ENCODE measurements around the gene DOLK.

The DOLK gene

GRCh38 chr9:128929560-128929959 lies 17.8 kb downstream of the DOLK start:
- no peak for DNase-seq

- no peak for DNase-seq
Observed at GRCh38 chr9:128928624-128929023, 18.8 kb downstream of the DOLK start.

- peak; percentile 42 to 63 for DNase-seq
Observed at GRCh38 chr9:128927731-128928411, 19.5 kb downstream of the DOLK start.

GRCh38 chr9:128923493-128923883 lies 23.9 kb downstream of the DOLK start:
- no peak for DNase-seq

GRCh38 chr9:128921881-128922763 lies 25.3 kb downstream of the DOLK start:
- no peak for DNase-seq

GRCh38 chr9:128920381-128921058 lies 26.9 kb downstream of the DOLK start, which contains the start of gene PHYHD1:
Gene PHYHD1, plus strand, starts transcription at chr9:128920982. Its CDS starts 1,342 bp downstream, at chr9:128922324.
- DNase-seq, result no peak

- no peak for DNase-seq
Observed at GRCh38 chr9:128919402-128920089, 27.9 kb downstream of the DOLK start.

GRCh38 chr9:128918921-128919320 lies 28.5 kb downstream of the DOLK start:
- DNase-seq, result no peak

GRCh38 chr9:128917151-128917849 lies 30.1 kb downstream of the DOLK start:
- DNase-seq, result no peak

GRCh38 chr9:128916745-128917144 lies 30.7 kb downstream of the DOLK start:
- DNase-seq, result no peak

GRCh38 chr9:128916204-128916603 lies 31.2 kb downstream of the DOLK start:
- no peak for DNase-seq

- DNase-seq, result no peak
Observed at GRCh38 chr9:128913995-128914772, 33.2 kb downstream of the DOLK start.

- no peak for DNase-seq
Observed at GRCh38 chr9:128913048-128913900, 34.1 kb downstream of the DOLK start.

- DNase-seq, result no peak
Observed at GRCh38 chr9:128912270-128912853, 35.0 kb downstream of the DOLK start.

- DNase-seq, result no peak
Observed at GRCh38 chr9:128911529-128912035, 35.8 kb downstream of the DOLK start.

GRCh38 chr9:128910906-128911305 lies 36.5 kb downstream of the DOLK start:
- no peak for DNase-seq

- no peak for DNase-seq
Observed at GRCh38 chr9:128909859-128910258, 37.5 kb downstream of the DOLK start.

- DNase-seq, result no peak
Observed at GRCh38 chr9:128908372-128908771, 39.0 kb downstream of the DOLK start.

- no peak for DNase-seq
Observed at GRCh38 chr9:128906741-128907140, 40.7 kb downstream of the DOLK start.

GRCh38 chr9:128905964-128906363 lies 41.4 kb downstream of the DOLK start:
- DNase-seq, result no peak

Measured in CD4-positive, alpha-beta T cell treated with Interferon alpha-2 for 1 hour (primary cell).